Cerebellar nuclear complex (tissue), 1 donor: Measurements from ENCODE around the gene ABTB2.

Source experiments
- DNase-seq, 2 experiments: peaks; one replicate each; lab custom pipeline; 2025; lab: John Stamatoyannopoulos, UW

Gene ABTB2

GRCh38 chr11:34314936-34315335 lies 42.9 kb downstream of the ABTB2 start:
- DNase-seq: no peak

GRCh38 chr11:34314176-34314575 lies 43.6 kb downstream of the ABTB2 start:
- no peak for DNase-seq

- no peak for DNase-seq
Observed at GRCh38 chr11:34313099-34313517, 44.7 kb downstream of the ABTB2 start.

- DNase-seq: no peak
Observed at GRCh38 chr11:34311126-34311525, 46.7 kb downstream of the ABTB2 start.

GRCh38 chr11:34309965-34310364 lies 47.8 kb downstream of the ABTB2 start:
- no peak for DNase-seq

GRCh38 chr11:34308913-34309585 lies 48.8 kb downstream of the ABTB2 start:
- no peak for DNase-seq

- no peak for DNase-seq
Observed at GRCh38 chr11:34308049-34308912, 49.5 kb downstream of the ABTB2 start.

- no peak for DNase-seq
Observed at GRCh38 chr11:34305780-34306179, 52.0 kb downstream of the ABTB2 start.

- no peak for DNase-seq
Observed at GRCh38 chr11:34305193-34305592, 52.6 kb downstream of the ABTB2 start.

- DNase-seq: no peak
Observed at GRCh38 chr11:34303028-34303570, 54.7 kb downstream of the ABTB2 start.

GRCh38 chr11:34302046-34302921 lies 55.5 kb downstream of the ABTB2 start:
- DNase-seq: no peak

- no peak for DNase-seq
Observed at GRCh38 chr11:34300926-34301295, 56.9 kb downstream of the ABTB2 start.

- no peak for DNase-seq
Observed at GRCh38 chr11:34300026-34300925, 57.5 kb downstream of the ABTB2 start.

GRCh38 chr11:34299284-34299972 lies 58.4 kb downstream of the ABTB2 start:
- no peak for DNase-seq

GRCh38 chr11:34298871-34299270 lies 58.9 kb downstream of the ABTB2 start:
- DNase-seq: no peak

- no peak for DNase-seq
Observed at GRCh38 chr11:34296412-34296811, 61.4 kb downstream of the ABTB2 start.

GRCh38 chr11:34292546-34292945 lies 65.3 kb downstream of the ABTB2 start:
- no peak for DNase-seq

- no peak for DNase-seq
Observed at GRCh38 chr11:34292111-34292510, 65.7 kb downstream of the ABTB2 start.

GRCh38 chr11:34290926-34291325 lies 66.9 kb downstream of the ABTB2 start:
- no peak for DNase-seq

GRCh38 chr11:34288492-34288891 lies 69.3 kb downstream of the ABTB2 start:
- DNase-seq: no peak
